ENCODE results near the gene ABHD13.

Gene ABHD13

DNA sequence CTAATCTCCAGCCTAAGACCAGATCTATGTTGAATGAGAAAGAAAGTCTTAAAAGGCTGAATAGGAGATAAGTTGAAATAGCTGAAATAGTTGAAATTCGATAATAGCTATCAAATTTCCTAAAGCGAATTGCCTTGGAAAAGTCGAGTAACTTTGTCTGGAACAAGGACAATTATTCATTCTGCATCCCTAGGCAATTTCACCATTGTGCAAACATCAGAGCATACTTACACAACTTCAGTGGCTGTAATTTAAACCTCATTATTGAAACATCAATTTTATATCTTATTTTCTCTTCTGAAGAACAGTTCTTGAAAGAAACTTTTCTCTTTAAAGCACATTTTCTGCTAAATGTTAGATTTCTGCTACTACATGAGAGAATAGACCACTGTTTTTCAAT is 64.9 kb downstream of the ABHD13 start:
- DNase-seq (ENCODE audit: low read depth in 2 of 2) = no peak

Measured in stimulated activated CD4-positive, alpha-beta T cell treated with anti-CD3 and anti-CD28 coated beads, Interleukin-4, amount 100 ng/mL, for 48 hours (primary cell).